Osteocyte (in vitro differentiated cells): ENCODE results near the gene DCST2. TPM values are rescaled to one million over a fixed set of nuclear protein-coding genes. Genes with fewer than 3 reads are reported as not detected.

Source experiments
- DNase-seq: peaks from one replicate; pipeline ENCODE4 v3.0.0; 2021; ENCODE audit warnings: mixed read lengths; ENCODE audit not compliant: unreplicated experiment; ENCODE audit errors: extremely low spot score
- H3K27ac Mint-ChIP-seq: one replicate; pipeline ENCODE4 v1.8.0; 2021; ENCODE audit warnings: mild to moderate bottlenecking, mixed read lengths; ENCODE audit not compliant: unreplicated experiment
- H3K27me3 Mint-ChIP-seq: one replicate; pipeline ENCODE4 v1.8.0; 2021; ENCODE audit warnings: mixed read lengths; ENCODE audit not compliant: unreplicated experiment
- H3K36me3 Mint-ChIP-seq: one replicate; pipeline ENCODE4 v1.8.0; 2021; ENCODE audit warnings: mixed read lengths; ENCODE audit not compliant: unreplicated experiment
- H3K4me1 Mint-ChIP-seq: one replicate; pipeline ENCODE4 v1.8.0; 2021; ENCODE audit warnings: mixed read lengths; ENCODE audit not compliant: unreplicated experiment
- H3K4me3 Mint-ChIP-seq: one replicate; pipeline ENCODE4 v1.8.0; 2021; ENCODE audit warnings: mild to moderate bottlenecking, moderate library complexity, mixed read lengths; ENCODE audit not compliant: unreplicated experiment
- H3K9me3 Mint-ChIP-seq: one replicate; pipeline ENCODE4 v1.8.0; 2021; ENCODE audit warnings: mixed read lengths; ENCODE audit not compliant: unreplicated experiment
- CTCF ChIP-seq: fragments of 200-600 bp; sonication (generic); IDR thresholded peaks from 2 replicates; pipeline ENCODE4 v1.5.0; 2021; ENCODE audit warnings: antibody characterized with exemption, mild to moderate bottlenecking, moderate library complexity
- total RNA-seq: library from RNA; stranded (reverse); gene quantifications from 2 replicates; pipeline ENCODE4 v1.2.1, GENCODE V29; 2021

The DCST2 gene
- total RNA-seq, 1 donor from 2014 or later = 0.75 TPM

GRCh38 chr1:155038602-155039307 lies 5.2 kb upstream of the DCST2 start:
- H3K4me1 Mint-ChIP-seq = peaks cover 2% of the 10 kb centered on the region
- no peak overlapping the region for H3K4me3 Mint-ChIP-seq
- H3K27me3 Mint-ChIP-seq = no peaks in the 10 kb centered on the region
- H3K36me3 Mint-ChIP-seq = no peaks in the 10 kb centered on the region
- TF ChIP-seq CTCF = no peak
- H3K27ac Mint-ChIP-seq = no peak overlapping the region
- no peak for DNase-seq
- no peaks in the 10 kb centered on the region for H3K9me3 Mint-ChIP-seq

DNA sequence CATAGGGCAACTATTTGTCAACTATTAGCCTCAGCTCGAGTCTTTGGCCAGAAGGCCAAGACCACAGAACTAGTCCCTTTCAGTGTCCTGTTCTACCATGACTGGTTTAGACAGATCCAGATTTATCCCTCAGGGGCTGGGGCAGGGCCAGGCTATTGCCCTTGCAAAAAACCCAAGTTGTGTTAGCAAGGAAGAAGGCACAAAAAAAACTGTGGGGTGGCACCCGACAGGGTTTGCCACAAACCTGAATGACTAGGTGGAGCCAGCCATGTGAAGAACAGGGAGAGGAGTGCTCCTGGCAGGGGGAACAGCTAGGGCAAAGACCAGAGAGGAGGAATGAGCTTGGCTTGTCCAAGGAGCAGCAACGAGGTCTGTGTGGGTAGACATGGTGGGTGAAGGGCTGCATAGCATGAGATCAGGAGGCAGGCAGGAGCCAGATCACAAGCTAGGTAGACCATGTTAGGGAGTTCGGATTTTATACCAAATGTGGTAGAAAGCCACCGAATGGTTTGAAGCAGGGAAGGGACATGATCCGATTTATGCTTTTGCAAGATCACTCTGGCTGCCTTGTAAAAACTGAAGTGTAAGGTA lies 4.4 kb upstream of the DCST2 start:
- no peaks in the 10 kb centered on the region for H3K4me1 Mint-ChIP-seq
- H3K36me3 Mint-ChIP-seq = no peaks in the 10 kb centered on the region
- H3K4me3 Mint-ChIP-seq = no peak overlapping the region
- no peaks in the 10 kb centered on the region for H3K9me3 Mint-ChIP-seq
- no peak for DNase-seq
- no peak overlapping the region for H3K27ac Mint-ChIP-seq
- H3K27me3 Mint-ChIP-seq = no peaks in the 10 kb centered on the region
- TF ChIP-seq CTCF = no peak

DNA sequence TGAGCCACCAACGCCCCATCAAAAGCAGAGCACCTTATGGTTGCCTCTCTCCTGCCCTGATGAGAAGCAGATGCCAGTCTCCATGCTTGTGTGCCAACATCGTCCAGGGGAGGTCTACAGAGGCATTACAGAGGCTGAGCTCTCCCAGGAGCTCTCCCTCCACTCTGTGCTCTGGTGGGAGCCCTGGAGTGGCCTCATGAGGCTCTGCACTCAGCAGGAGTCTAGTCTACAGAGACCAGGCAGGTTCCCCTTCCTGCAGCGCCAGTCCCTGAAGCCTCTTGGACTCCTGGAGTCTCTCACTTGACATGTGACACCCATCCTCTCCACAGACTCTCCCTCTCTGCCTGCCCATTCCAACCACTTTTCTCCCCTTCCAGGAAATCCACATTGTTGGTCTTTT lies 3.5 kb upstream of the DCST2 start:
- Mint-ChIP-seq H3K4me1 (no peaks in the 10 kb centered on the region), H3K4me3 (no peak overlapping the region), H3K27ac (no peak overlapping the region), H3K9me3 (no peaks in the 10 kb centered on the region), H3K27me3 (no peaks in the 10 kb centered on the region), H3K36me3 (no peaks in the 10 kb centered on the region)
- no peak for TF ChIP-seq CTCF
- DNase-seq = no peak

- no peak for DNase-seq
- H3K36me3 Mint-ChIP-seq = no peaks in the 10 kb centered on the region
- no peak overlapping the region for H3K27ac Mint-ChIP-seq
- H3K4me3 Mint-ChIP-seq = no peak overlapping the region
- no peaks in the 10 kb centered on the region for H3K27me3 Mint-ChIP-seq
- TF ChIP-seq CTCF = no peak
- no peaks in the 10 kb centered on the region for H3K9me3 Mint-ChIP-seq
- no peaks in the 10 kb centered on the region for H3K4me1 Mint-ChIP-seq
Measured at GRCh38 chr1:155035936-155036335, 2.4 kb upstream of the DCST2 start.

DNA sequence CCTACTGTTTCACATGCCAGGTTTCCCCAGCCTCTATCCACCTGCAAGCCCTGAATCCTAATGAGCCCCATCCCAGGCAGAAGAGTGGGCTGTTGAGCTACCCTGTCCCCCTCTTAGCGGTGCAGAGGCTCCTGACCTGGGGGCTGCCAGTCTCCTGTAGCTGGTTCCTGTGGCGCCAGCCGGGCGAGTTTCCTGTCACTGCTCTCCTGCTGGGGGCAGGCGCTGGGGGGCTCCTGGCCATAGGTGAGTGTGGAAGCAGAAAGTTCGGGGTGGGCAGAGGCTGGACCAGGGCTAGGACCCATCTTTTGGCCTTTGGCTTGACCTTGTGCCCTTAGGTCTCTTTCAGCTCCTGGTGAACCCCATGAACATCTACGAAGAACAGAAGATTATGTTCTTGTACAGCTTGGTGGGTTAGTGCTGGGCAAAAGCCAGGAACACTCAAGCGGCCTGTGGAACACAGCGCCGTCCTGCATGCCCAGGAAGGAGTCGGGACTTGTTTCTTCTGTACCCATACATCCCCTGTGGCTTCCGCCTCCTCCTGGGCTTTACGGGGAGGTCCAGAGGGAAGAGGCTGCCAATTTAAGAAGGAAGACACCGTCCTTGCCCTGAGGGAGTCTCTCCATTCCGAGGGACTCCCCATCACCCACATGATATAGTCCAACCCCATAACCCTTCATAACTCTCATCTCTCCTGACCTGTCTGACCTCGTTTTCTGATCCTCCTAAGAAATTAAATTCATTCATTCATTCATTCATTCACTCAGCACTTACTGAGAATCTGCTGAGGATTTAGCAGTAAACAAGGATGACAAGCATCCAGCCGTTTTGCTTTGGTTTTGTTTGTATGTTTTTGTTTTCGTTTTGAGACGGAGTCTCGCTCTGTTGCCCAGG lies 982 bp upstream of the DCST2 start:
- no peaks in the 10 kb centered on the region for H3K27me3 Mint-ChIP-seq
- H3K9me3 Mint-ChIP-seq = no peaks in the 10 kb centered on the region
- H3K36me3 Mint-ChIP-seq = no peaks in the 10 kb centered on the region
- no peaks in the 10 kb centered on the region for H3K4me1 Mint-ChIP-seq
- H3K27ac Mint-ChIP-seq = no peak overlapping the region
- no peak for TF ChIP-seq CTCF
- H3K4me3 Mint-ChIP-seq = no peak overlapping the region
- no peak for DNase-seq
